ENCODE results near the gene IFT81. TPM values are rescaled to one million over a fixed set of nuclear protein-coding genes. Genes with fewer than 3 reads are reported as not detected.
"Not testable (repeated sequence)": the region's sequence is repeated elsewhere in the genome, so short reads cannot be mapped to it uniquely, and the experiment has no call there.

The IFT81 gene
- total RNA-seq, 1 experiment from 2014 or later: 14.5 TPM

GRCh38 chr12:110105159-110105558 is 19.0 kb upstream of the IFT81 start:
- in situ Hi-C loops (cut with HindIII; ENCODE audit: low pct_unique_long_range_greater_than_20kb, low sequenced_read_pairs): no loop called here

GRCh38 chr12:110105986-110106385 is 18.2 kb upstream of the IFT81 start:
- no peak for DNase-seq (ENCODE audit: low read depth)
- in situ Hi-C loops (cut with HindIII; ENCODE audit: low pct_unique_long_range_greater_than_20kb, low sequenced_read_pairs): no loop called here

More at GRCh38 chr12:110105159-110105558, 19.0 kb upstream of the IFT81 start:
- no peak for DNase-seq (ENCODE audit: low read depth)

- peak; percentile 84 for DNase-seq (ENCODE audit: low read depth)
- in situ Hi-C loops (cut with HindIII; ENCODE audit: low pct_unique_long_range_greater_than_20kb, low sequenced_read_pairs): no loop called here
Measured at GRCh38 chr12:110107369-110108281, 16.5 kb upstream of the IFT81 start.

GRCh38 chr12:110108309-110109036 is 15.7 kb upstream of the IFT81 start:
- in situ Hi-C loops (cut with HindIII; ENCODE audit: low pct_unique_long_range_greater_than_20kb, low sequenced_read_pairs): no loop called here
- no peak for DNase-seq (ENCODE audit: low read depth)

- in situ Hi-C loops (cut with HindIII; ENCODE audit: low pct_unique_long_range_greater_than_20kb, low sequenced_read_pairs): no loop called here
- DNase-seq (ENCODE audit: low read depth): peak; percentile 85
Measured at GRCh38 chr12:110109037-110109836, 14.9 kb upstream of the IFT81 start.

GRCh38 chr12:110109837-110110535 is 14.2 kb upstream of the IFT81 start:
- in situ Hi-C loops (cut with HindIII; ENCODE audit: low pct_unique_long_range_greater_than_20kb, low sequenced_read_pairs): no loop called here

GRCh38 chr12:110111476-110112334 is 12.5 kb upstream of the IFT81 start:
- in situ Hi-C loops (cut with HindIII; ENCODE audit: low pct_unique_long_range_greater_than_20kb, low sequenced_read_pairs): no loop called here
- no peak for DNase-seq (ENCODE audit: low read depth)

More at GRCh38 chr12:110109837-110110535, 14.2 kb upstream of the IFT81 start:
- DNase-seq (ENCODE audit: low read depth): no peak

- in situ Hi-C loops (cut with HindIII; ENCODE audit: low pct_unique_long_range_greater_than_20kb, low sequenced_read_pairs): no loop called here
- no peak for DNase-seq (ENCODE audit: low read depth)
Measured at GRCh38 chr12:110112335-110112660, 11.9 kb upstream of the IFT81 start.

GRCh38 chr12:110114528-110114937 is 9.6 kb upstream of the IFT81 start:
- DNase-seq (ENCODE audit: low read depth): no peak
- in situ Hi-C loops (cut with HindIII; ENCODE audit: low pct_unique_long_range_greater_than_20kb, low sequenced_read_pairs): no loop called here

GRCh38 chr12:110115675-110116074 is 8.5 kb upstream of the IFT81 start:
- no peak for DNase-seq (ENCODE audit: low read depth)
- in situ Hi-C loops (cut with HindIII; ENCODE audit: low pct_unique_long_range_greater_than_20kb, low sequenced_read_pairs): no loop called here

- in situ Hi-C loops (cut with HindIII; ENCODE audit: low pct_unique_long_range_greater_than_20kb, low sequenced_read_pairs): no loop called here
- DNase-seq (ENCODE audit: low read depth): no peak
Measured at GRCh38 chr12:110116623-110117022, 7.5 kb upstream of the IFT81 start.

GRCh38 chr12:110117210-110117609 is 6.9 kb upstream of the IFT81 start:
- DNase-seq (ENCODE audit: low read depth); in situ Hi-C loops (cut with HindIII; ENCODE audit: low pct_unique_long_range_greater_than_20kb, low sequenced_read_pairs): not testable (repeated sequence)

- in situ Hi-C loops (cut with HindIII; ENCODE audit: low pct_unique_long_range_greater_than_20kb, low sequenced_read_pairs): no loop called here
- DNase-seq (ENCODE audit: low read depth): no peak
Measured at GRCh38 chr12:110117956-110118685, 6.0 kb upstream of the IFT81 start.

GRCh38 chr12:110122929-110123328 is 1.2 kb upstream of the IFT81 start:
- no peak for DNase-seq (ENCODE audit: low read depth)
- in situ Hi-C loops (cut with HindIII; ENCODE audit: low pct_unique_long_range_greater_than_20kb, low sequenced_read_pairs): no loop called here

- DNase-seq (ENCODE audit: low read depth): peak; percentile 28
- in situ Hi-C loops (cut with HindIII; ENCODE audit: low pct_unique_long_range_greater_than_20kb, low sequenced_read_pairs): no loop called here
Measured at GRCh38 chr12:110123919-110124268, 263 bp upstream of the IFT81 start.

- no peak for DNase-seq (ENCODE audit: low read depth)
- in situ Hi-C loops (cut with HindIII; ENCODE audit: low pct_unique_long_range_greater_than_20kb, low sequenced_read_pairs): no loop called here
Measured at GRCh38 chr12:110126557-110126956, 2.4 kb downstream of the IFT81 start.
